GM21786 (cell line): Measurements from ENCODE around the gene RBM17.
"Not testable (repeated sequence)": the region's sequence is repeated elsewhere in the genome, so short reads cannot be mapped to it uniquely, and the experiment has no call there.

Source experiments
- ATAC-seq: cut with Tn5 transposase; IDR thresholded peaks from one replicate; pipeline ENCODE4 v1.9.1; 2021; ENCODE audit not compliant: unreplicated experiment

RBM17 gene

GRCh38 chr10:6077071-6077675 is 11.7 kb upstream of the RBM17 start:
- no peak for ATAC-seq

GRCh38 chr10:6079044-6079443 is 9.8 kb upstream of the RBM17 start:
- no peak for ATAC-seq

GRCh38 chr10:6080417-6080973 is 8.3 kb upstream of the RBM17 start:
- no peak for ATAC-seq

- ATAC-seq, result no peak
Measured at GRCh38 chr10:6082496-6083395, 6.1 kb upstream of the RBM17 start.

- ATAC-seq, result no peak
Measured at GRCh38 chr10:6083523-6084475, 5.0 kb upstream of the RBM17 start.

- ATAC-seq, result peak; percentile 46
Measured at GRCh38 chr10:6086375-6087233, 2.2 kb upstream of the RBM17 start.

GRCh38 chr10:6089334-6090219 is 743 bp downstream of the RBM17 start:
- peak; percentile 13 for ATAC-seq

GRCh38 chr10:6091630-6092029 is 2.8 kb downstream of the RBM17 start:
- no peak for ATAC-seq

- no peak for ATAC-seq
Measured at GRCh38 chr10:6092731-6093130, 3.9 kb downstream of the RBM17 start.

- no peak for ATAC-seq
Measured at GRCh38 chr10:6095810-6096570, 7.2 kb downstream of the RBM17 start.

GRCh38 chr10:6097063-6097462 is 8.2 kb downstream of the RBM17 start:
- ATAC-seq, result no peak

GRCh38 chr10:6098156-6098555 is 9.3 kb downstream of the RBM17 start:
- ATAC-seq, result no peak

- ATAC-seq, result no peak
Measured at GRCh38 chr10:6100370-6100769, 11.5 kb downstream of the RBM17 start.

GRCh38 chr10:6101181-6101580 is 12.3 kb downstream of the RBM17 start:
- ATAC-seq, result peak; percentile 74

GRCh38 chr10:6102128-6102527 is 13.3 kb downstream of the RBM17 start:
- ATAC-seq, result no peak

- ATAC-seq, result no peak
Measured at GRCh38 chr10:6103591-6103990, 14.8 kb downstream of the RBM17 start.

GRCh38 chr10:6107616-6108015 is 18.8 kb downstream of the RBM17 start:
- not testable (repeated sequence) for ATAC-seq

GRCh38 chr10:6108072-6108471 is 19.2 kb downstream of the RBM17 start:
- ATAC-seq, result no peak
